Pancreas (tissue), 10 donors: ENCODE data around the gene SEC61B. TPM values are rescaled to one million over a fixed set of nuclear protein-coding genes. Genes with fewer than 3 reads are reported as not detected.

Experiments
- ATAC-seq, 4 donors: fragments of 200-7000 bp; cut with Tn5 transposase; one replicate each; pipeline versions ENCODE4 v1.8.0 to v1.9.1; 2020; ENCODE audit warnings: mild to moderate bottlenecking in 4 of 4, moderate library complexity in 4 of 4
- DNase-seq, 6 donors: peaks; one replicate each; pipeline ENCODE4 v3.0.0-alpha.2; 2020
- FAIRE-seq: peaks from 2 replicates; lab custom pipeline; 2012; peaks lifted over from hg19 to GRCh38; lab: Jason Lieb, UNC
- H3K27ac ChIP-seq, 4 donors: fragments of 200-600 bp; sonication (generic); 1 replicate in 3 of 4; 2 replicates in 1 of 4; pipeline versions ENCODE4 v1.5.0 to v1.8.0; 2020
- H3K27me3 ChIP-seq, 4 donors: fragments of 200-600 bp; one replicate each; pipeline ENCODE4 v1.8.0; 2021
- H3K36me3 ChIP-seq, 3 donors: fragments of 200-600 bp; sonication (generic) in 1 of 3; one replicate each; pipeline versions ENCODE4 v1.5.0 to v1.8.0; 2020 to 2021
- H3K4me1 ChIP-seq, 3 donors: fragments of 200-600 bp; one replicate each; pipeline ENCODE4 v1.8.0; 2021
- H3K4me3 ChIP-seq, 4 donors: fragments of 200-600 bp; sonication (generic) in 2 of 4; one replicate each; pipeline versions ENCODE4 v1.5.0 to v1.8.0; 2020 to 2021
- H3K9me3 ChIP-seq, 4 donors: fragments of 200-600 bp; one replicate each; pipeline ENCODE4 v1.8.0; 2021
- CTCF ChIP-seq, 4 donors: fragments of 200-600 bp; sonication (generic) in 3 of 4; IDR thresholded peaks; one replicate each; pipeline versions ENCODE4 v1.5.0 to v1.8.0; 2021; ENCODE audit warnings: antibody characterized with exemption in 4 of 4
- whole genome bisulfite sequencing, 2 donors: extraction: QIAGEN DNeasy Blood & Tissue Kit; methylation state at CpG; one replicate each; pipeline ENCODE4 v1.1.7; 2013; 5-methylcytosine and 5-hydroxymethylcytosine counted together
- intact Hi-C, 3 donors: fragments of 100-400 bp; cut with DNase I; formaldehyde crosslinking; loops; one replicate each; pipeline versions ENCODE4 v1.11.1 to v1.14.2; 2022
- polyA plus RNA-seq, 2 donors: library from polyadenylated mRNA; stranded (reverse); fragments of 200-250 nt; gene quantifications; one replicate each; pipeline ENCODE4 v1.2.3, GENCODE V29; 2013
- total RNA-seq, 6 donors: library from RNA; stranded (reverse); fragmentation: NEBNext Ultra II Directional in 4 of 6; extraction: Animal tissue kit (Norgen Biotek cat#: 25700) in 4 of 6; gene quantifications; one replicate each; pipeline versions ENCODE4 v1.2.1 to v1.2.4, GENCODE V29; 2021 to 2023
- donor health status: healthy with polysubstance abuse.
- donor health status: DM: no; HTN: no; CAD: no; lungs with moderate emphysema.
- donor health status: DM: no; HTN: no; CAD: no.
- donor health status: control.
- donor health status: control.
- donor health status: Bipolar disorder and iron deficiency.
- donor health status: DM: yes; HTN: yes; CAD: no.
- donor health status: DM: no; HTN: no; CAD: no.
- donor health status: DM: no; HTN: no; CAD: no.
- donor health status: DM: yes; HTN: yes; CAD: no.

SEC61B gene
- total and polyA plus RNA-seq, 8 donors, result 117 to 355 (median 168) TPM

GRCh38 chr9:99220011-99220410, 2.1 kb upstream of the SEC61B start:
- intact Hi-C loops, result no loop called here
- H3K27ac ChIP-seq, result no peak overlapping the region
- no peak for ATAC-seq
- no peak for DNase-seq
- H3K27me3 ChIP-seq, result no peaks in the 10 kb centered on the region
- H3K4me3 ChIP-seq, result peak overlapping the region in 2 of 4 donors; percentile 89
- FAIRE-seq, result no peak
- no peak for TF ChIP-seq CTCF (IDR thresholded peaks at IDR 0.05)
- H3K36me3 ChIP-seq, result peaks cover 0 to 9% (median 0%) of the 10 kb centered on the region in 3 donors
- H3K9me3 ChIP-seq, result no peaks in the 10 kb centered on the region
- H3K4me1 ChIP-seq, result peaks cover 6 to 34% (median 16%) of the 10 kb centered on the region in 3 donors
- 43 to 49% methylated on average over 4 of the region's 4 CpGs for WGBS, 2 donors

GRCh38 chr9:99221266-99221620, 839 bp upstream of the SEC61B start:
- ATAC-seq (peak in 2 of 4 donors; percentile 3 to 6), FAIRE-seq (no peak), DNase-seq (no peak)
- H3K27ac ChIP-seq, result peak overlapping the region; percentile 94 to 98 (median 95)
- no peaks in the 10 kb centered on the region for H3K27me3 ChIP-seq
- H3K4me1 ChIP-seq, result peaks cover 6 to 46% (median 16%) of the 10 kb centered on the region in 3 donors
- peak overlapping the region; percentile 89 to 93 (median 90) for H3K4me3 ChIP-seq
- TF ChIP-seq CTCF (IDR thresholded peaks at IDR 0.05), result no peak
- intact Hi-C loops, result no loop called here
- WGBS, 2 donors, result 0% methylated on average over 25 of the region's 25 CpGs
- peaks cover 0 to 9% (median 0%) of the 10 kb centered on the region in 3 donors for H3K36me3 ChIP-seq
- H3K9me3 ChIP-seq, result no peaks in the 10 kb centered on the region

- H3K27me3 ChIP-seq, result no peaks in the 10 kb centered on the region
- no peaks in the 10 kb centered on the region for H3K9me3 ChIP-seq
- H3K4me3 ChIP-seq, result peak overlapping the region; percentile 89 to 93 (median 90)
- no peak for TF ChIP-seq CTCF (IDR thresholded peaks at IDR 0.05)
- peaks cover 0 to 3% (median 0%) of the 10 kb centered on the region in 3 donors for H3K36me3 ChIP-seq
- H3K4me1 ChIP-seq, result peaks cover under 1 to 46% (median 16%) of the 10 kb centered on the region in 3 donors
- WGBS, 2 donors, result 3% methylated on average over 30 of the region's 30 CpGs
- intact Hi-C loops, result no loop called here
- ATAC-seq (peak; percentile 15 to 37 (median 27)), FAIRE-seq (no peak), DNase-seq (peak in 1 of 6 donors; percentile 63)
- H3K27ac ChIP-seq, result peak overlapping the region; percentile 94 to 98 (median 95)
Observed at GRCh38 chr9:99222416-99223270, 561 bp downstream of the SEC61B start.

- no peak for ATAC-seq
- Histone ChIP-seq H3K27ac (no peak overlapping the region), H3K36me3 (peaks cover 0 to 16% (median 3%) of the 10 kb centered on the region in 3 donors), H3K9me3 (no peaks in the 10 kb centered on the region), H3K4me1 (peaks cover 0 to 38% (median 10%) of the 10 kb centered on the region in 3 donors), H3K27me3 (no peaks in the 10 kb centered on the region), H3K4me3 (peak overlapping the region in 3 of 4 donors; percentile 7 to 89 (median 89))
- FAIRE-seq, result no peak
- WGBS, 2 donors, result 40 to 43% methylated on average over 2 of the region's 2 CpGs
- no peak for TF ChIP-seq CTCF (IDR thresholded peaks at IDR 0.05)
- intact Hi-C loops, result no loop called here
- no peak for DNase-seq
Observed at GRCh38 chr9:99224445-99224844, 2.4 kb downstream of the SEC61B start.
